Mesenchymal stem cell (in vitro differentiated cells and primary cell): ENCODE measurements around the gene ATRNL1.
A peak's percentile ranks its signal among the peaks of the same experiment; 100 is the strongest.

ENCODE experiments used
- DNase-seq: peaks from one replicate; pipeline ENCODE4 v3.0.0-alpha.2; 2013
- H2AFZ ChIP-seq: one replicate; pipeline ENCODE4 v1.6.1; 2013; ENCODE audit warnings: low read depth, mild to moderate bottlenecking, control low read depth, inconsistent platforms, low read length, moderate library complexity
- H2AK5ac ChIP-seq: 2 replicates; pipeline ENCODE4 v1.6.1; 2013; ENCODE audit warnings: low read length, moderate library complexity, mild to moderate bottlenecking, inconsistent platforms; ENCODE audit not compliant: severe bottlenecking
- H2BK120ac ChIP-seq: one replicate; pipeline ENCODE4 v1.6.1; 2013; ENCODE audit warnings: low read depth, mild to moderate bottlenecking, inconsistent platforms, low read length, moderate library complexity
- H2BK12ac ChIP-seq, 2 experiments: one replicate each; pipeline ENCODE4 v1.6.1; 2013; ENCODE audit warnings: inconsistent platforms in 2 of 2, low read length in 2 of 2, mild to moderate bottlenecking in 2 of 2, moderate library complexity in 2 of 2, control low read depth in 1 of 2
- H2BK15ac ChIP-seq: one replicate; pipeline ENCODE4 v1.6.1; 2013; ENCODE audit warnings: mild to moderate bottlenecking, low read depth, inconsistent platforms; ENCODE audit not compliant: poor library complexity, severe bottlenecking
- H2BK5ac ChIP-seq: 2 replicates; pipeline ENCODE4 v1.6.1; 2013; ENCODE audit warnings: low read depth, mild to moderate bottlenecking, low read length, control low read depth, inconsistent platforms; ENCODE audit not compliant: poor library complexity, severe bottlenecking
- H3K14ac ChIP-seq, 2 experiments: one replicate each; pipeline ENCODE4 v1.6.1; 2013; ENCODE audit warnings: inconsistent platforms in 2 of 2, low read length in 2 of 2, control low read depth in 1 of 2, mild to moderate bottlenecking in 1 of 2, moderate library complexity in 1 of 2
- H3K18ac ChIP-seq, 2 experiments: one replicate each; pipeline ENCODE4 v1.6.1; 2013; ENCODE audit warnings: inconsistent platforms in 2 of 2, low read length in 2 of 2, control low read depth in 1 of 2, low read depth in 1 of 2, mild to moderate bottlenecking in 1 of 2
- H3K23ac ChIP-seq, 2 experiments: one replicate each; pipeline ENCODE4 v1.6.1; 2013; ENCODE audit warnings: inconsistent platforms in 2 of 2, low read length in 2 of 2, mild to moderate bottlenecking in 2 of 2, moderate library complexity in 2 of 2, control low read depth in 1 of 2
- H3K27ac ChIP-seq: 2 replicates; pipeline ENCODE4 v1.5.1; 2013; ENCODE audit warnings: mild to moderate bottlenecking, moderate library complexity, low read length, control low read depth, inconsistent platforms; ENCODE audit not compliant: poor library complexity, severe bottlenecking
- H3K27me3 ChIP-seq, 2 experiments: 2 replicates each; pipeline versions ENCODE4 v1.6.1 to v1.7.0; 2013; ENCODE audit warnings: low read length in 2 of 2, mild to moderate bottlenecking in 2 of 2, moderate library complexity in 2 of 2, control low read depth in 1 of 2, inconsistent platforms in 1 of 2; ENCODE audit not compliant: control insufficient read depth in 1 of 2, insufficient read depth in 1 of 2
- H3K36me3 ChIP-seq, 2 experiments: 2 replicates each; pipeline versions ENCODE4 v1.6.1 to v1.7.0; 2013; ENCODE audit warnings: low read length in 2 of 2, control low read depth in 1 of 2, inconsistent platforms in 1 of 2, low read depth in 1 of 2, mild to moderate bottlenecking in 1 of 2; ENCODE audit not compliant: insufficient read depth in 2 of 2, control insufficient read depth in 1 of 2
- H3K4ac ChIP-seq, 2 experiments: one replicate each; pipeline ENCODE4 v1.6.1; 2013; ENCODE audit warnings: inconsistent platforms in 2 of 2, low read length in 2 of 2, mild to moderate bottlenecking in 2 of 2, moderate library complexity in 2 of 2, control low read depth in 1 of 2, low read depth in 1 of 2
- H3K4me1 ChIP-seq: 2 replicates; pipeline ENCODE4 v1.6.1; 2013; ENCODE audit warnings: low read depth, low read length, control low read depth; ENCODE audit not compliant: control insufficient read depth, insufficient read depth
- H3K4me2 ChIP-seq: 2 replicates; pipeline ENCODE4 v1.6.1; 2013; ENCODE audit warnings: low read length, mild to moderate bottlenecking, inconsistent platforms; ENCODE audit not compliant: poor library complexity, severe bottlenecking
- H3K4me3 ChIP-seq, 2 experiments: 2 replicates each; pipeline versions ENCODE4 v1.5.1 to v1.7.0; 2013; ENCODE audit warnings: low read length in 2 of 2, mild to moderate bottlenecking in 2 of 2, control low read depth in 1 of 2, low read depth in 1 of 2; ENCODE audit not compliant: insufficient read depth in 1 of 2
- H3K79me1 ChIP-seq: replicated peaks from 2 replicates; pipeline ENCODE4 v1.6.1; 2013; ENCODE audit warnings: mild to moderate bottlenecking, control low read depth, low read length, inconsistent platforms; ENCODE audit not compliant: poor library complexity, severe bottlenecking
- H3K9ac ChIP-seq: 2 replicates; pipeline ENCODE4 v1.7.0; 2013; ENCODE audit warnings: mild to moderate bottlenecking, low read length, moderate library complexity
- H3K9me3 ChIP-seq: 2 replicates; pipeline ENCODE4 v1.7.0; 2013; ENCODE audit warnings: mild to moderate bottlenecking, low read length; ENCODE audit not compliant: control insufficient read depth
- H4K8ac ChIP-seq: one replicate; pipeline ENCODE4 v1.6.1; 2013; ENCODE audit warnings: inconsistent platforms, mild to moderate bottlenecking, low read length, moderate library complexity
- H4K91ac ChIP-seq: one replicate; pipeline ENCODE4 v1.6.1; 2013; ENCODE audit warnings: mild to moderate bottlenecking, low read length, inconsistent platforms
- WGBS: methylation state at CpG from one replicate; pipeline ENCODE4 v1.1.7; 2013; ENCODE audit warnings: mixed read lengths; 5-methylcytosine and 5-hydroxymethylcytosine counted together

Gene ATRNL1

GRCh38 chr10:115125505-115125904 lies 32.3 kb downstream of the ATRNL1 start:
- Histone ChIP-seq H3K4me2 (no peak overlapping the region), H3K4ac (no peak overlapping the region)
- 97% methylated on average over 3 of the region's 4 CpGs for WGBS

GRCh38 chr10:115129752-115130151 lies 36.6 kb downstream of the ATRNL1 start:
- no peak overlapping the region for H2BK5ac ChIP-seq
- no peaks in the 10 kb centered on the region for H3K36me3 ChIP-seq
- no peak overlapping the region for H3K18ac ChIP-seq
- no peaks in the 10 kb centered on the region for H3K27me3 ChIP-seq
- H2AFZ ChIP-seq, result no peak overlapping the region
- no peaks in the 10 kb centered on the region for H3K79me1 ChIP-seq
- H3K4me2 ChIP-seq, result no peak overlapping the region
- no peaks in the 10 kb centered on the region for H3K4me1 ChIP-seq
- no peak overlapping the region for H2BK120ac ChIP-seq
- H3K27ac ChIP-seq, result no peak overlapping the region
- no peak overlapping the region for H2BK15ac ChIP-seq
- H4K91ac ChIP-seq, result no peak overlapping the region
- no peak overlapping the region for H3K23ac ChIP-seq
- H3K4me3 ChIP-seq, result no peak overlapping the region
- H3K14ac ChIP-seq, result no peak overlapping the region
- no peak overlapping the region for H4K8ac ChIP-seq
- DNase-seq, result peak; percentile 52
- no peak overlapping the region for H2AK5ac ChIP-seq
- no peak overlapping the region for H2BK12ac ChIP-seq
- no peak overlapping the region for H3K4ac ChIP-seq
- no peak overlapping the region for H3K9ac ChIP-seq
- H3K9me3 ChIP-seq, result no peaks in the 10 kb centered on the region

More at GRCh38 chr10:115125505-115125904, 32.3 kb downstream of the ATRNL1 start:
- H2BK15ac ChIP-seq, result no peak overlapping the region
- H3K4me3 ChIP-seq, result no peak overlapping the region
- DNase-seq, result peak; percentile 12
- H2BK5ac ChIP-seq, result no peak overlapping the region
- H2AFZ ChIP-seq, result no peak overlapping the region
- no peak overlapping the region for H3K23ac ChIP-seq
- H3K14ac ChIP-seq, result no peak overlapping the region
- H3K27me3 ChIP-seq, result no peaks in the 10 kb centered on the region
- no peak overlapping the region for H3K18ac ChIP-seq
- no peak overlapping the region for H4K8ac ChIP-seq
- no peak overlapping the region for H3K27ac ChIP-seq
- no peak overlapping the region for H4K91ac ChIP-seq
- peaks cover 2% of the 10 kb centered on the region for H3K4me1 ChIP-seq
- H2BK120ac ChIP-seq, result no peak overlapping the region
- H2AK5ac ChIP-seq, result no peak overlapping the region
- H3K9me3 ChIP-seq, result no peaks in the 10 kb centered on the region
- peaks cover 2% of the 10 kb centered on the region for H3K79me1 ChIP-seq
- H2BK12ac ChIP-seq, result no peak overlapping the region
- no peaks in the 10 kb centered on the region for H3K36me3 ChIP-seq
- no peak overlapping the region for H3K9ac ChIP-seq

GRCh38 chr10:115136616-115137015 lies 43.5 kb downstream of the ATRNL1 start:
- Histone ChIP-seq H2AK5ac (no peak overlapping the region), H2AFZ (no peak overlapping the region), H3K4ac (no peak overlapping the region), H3K27me3 (peaks cover 0 to 7% of the 10 kb centered on the region in 2 experiments), H2BK12ac (no peak overlapping the region), H4K8ac (no peak overlapping the region), H3K14ac (no peak overlapping the region), H3K9me3 (no peaks in the 10 kb centered on the region), H3K23ac (no peak overlapping the region), H4K91ac (no peak overlapping the region), H3K4me3 (no peak overlapping the region), H2BK5ac (no peak overlapping the region), H3K4me2 (no peak overlapping the region), H3K79me1 (no peaks in the 10 kb centered on the region), H3K4me1 (no peaks in the 10 kb centered on the region), H3K36me3 (no peaks in the 10 kb centered on the region), H3K9ac (no peak overlapping the region), H3K18ac (no peak overlapping the region), H3K27ac (no peak overlapping the region), H2BK120ac (no peak overlapping the region), H2BK15ac (no peak overlapping the region)
- DNase-seq, result no peak

GRCh38 chr10:115141254-115141653 lies 48.1 kb downstream of the ATRNL1 start:
- no peak overlapping the region for H3K4me2 ChIP-seq
- DNase-seq, result peak; percentile 36
- H2BK15ac ChIP-seq, result no peak overlapping the region
- no peak overlapping the region for H4K91ac ChIP-seq
- no peaks in the 10 kb centered on the region for H3K79me1 ChIP-seq
- no peak overlapping the region for H2BK12ac ChIP-seq
- no peak overlapping the region for H2AK5ac ChIP-seq
- H3K27ac ChIP-seq, result no peak overlapping the region
- no peak overlapping the region for H2BK120ac ChIP-seq
- no peak overlapping the region for H3K4ac ChIP-seq
- H3K27me3 ChIP-seq, result peaks cover 0 to 16% of the 10 kb centered on the region in 2 experiments
- no peak overlapping the region for H2AFZ ChIP-seq
- no peak overlapping the region for H3K9ac ChIP-seq
- H3K18ac ChIP-seq, result no peak overlapping the region
- no peak overlapping the region for H3K4me3 ChIP-seq
- no peak overlapping the region for H2BK5ac ChIP-seq
- H3K23ac ChIP-seq, result no peak overlapping the region
- H3K14ac ChIP-seq, result no peak overlapping the region
- no peaks in the 10 kb centered on the region for H3K9me3 ChIP-seq
- no peak overlapping the region for H4K8ac ChIP-seq
- no peaks in the 10 kb centered on the region for H3K4me1 ChIP-seq
- no peaks in the 10 kb centered on the region for H3K36me3 ChIP-seq
